SK-N-SH treated with all-trans-retinoic acid at 6 μM for 48 hours (cell line): ENCODE results near the gene KBTBD13.

Experiments
- ATAC-seq: fragments of 200-7000 bp; cut with Tn5 transposase; 3 replicates; pipeline ENCODE4 v1.9.1; 2020; ENCODE audit warnings: mild to moderate bottlenecking, moderate library complexity
- ARNTL ChIP-seq: fragments of 450-650 bp; formaldehyde crosslinking; IDR thresholded peaks from 2 replicates; pipeline ENCODE4 v1.5.0; 2020; ENCODE audit warnings: low read depth, mild to moderate bottlenecking, moderate library complexity, borderline replicate concordance
- CSDC2 ChIP-seq: fragments of 250-450 bp; sonication (Bioruptor Pico); IDR thresholded peaks from 2 replicates; pipeline ENCODE4 v1.5.0; 2020; ENCODE audit warnings: mild to moderate bottlenecking, moderate library complexity
- ESRRG ChIP-seq: fragments of 250-450 bp; sonication (Bioruptor Pico); IDR thresholded peaks from 2 replicates; pipeline ENCODE4 v1.6.1; 2021; ENCODE audit warnings: mild to moderate bottlenecking
- GLIS3 ChIP-seq: fragments of 250-450 bp; sonication (Bioruptor Pico); IDR thresholded peaks from 2 replicates; pipeline ENCODE4 v1.5.0; 2020; ENCODE audit warnings: mild to moderate bottlenecking, moderate library complexity
- ISL1 ChIP-seq: fragments of 250-450 bp; sonication (Bioruptor Pico); IDR thresholded peaks from 2 replicates; pipeline ENCODE4 v2.1.2; 2022; ENCODE audit warnings: mild to moderate bottlenecking, moderate library complexity
- OSR1 ChIP-seq: fragments of 250-450 bp; sonication (Bioruptor Pico); IDR thresholded peaks from 2 replicates; pipeline ENCODE4 v1.8.0; 2022; ENCODE audit warnings: moderate library complexity, mild to moderate bottlenecking, inconsistent platforms
- PPARA ChIP-seq: fragments of 250-450 bp; sonication (Bioruptor Pico); IDR thresholded peaks from 2 replicates; pipeline ENCODE4 v1.5.0; 2020; ENCODE audit warnings: mild to moderate bottlenecking, borderline replicate concordance
- RARB ChIP-seq: fragments of 250-450 bp; sonication (Bioruptor Pico); IDR thresholded peaks from 2 replicates; pipeline ENCODE4 v1.8.0; 2021; ENCODE audit warnings: mild to moderate bottlenecking, moderate library complexity
- SNAI2 ChIP-seq: fragments of 250-450 bp; sonication (Bioruptor Pico); IDR thresholded peaks from 2 replicates; pipeline ENCODE4 v1.5.0; 2020; ENCODE audit warnings: mild to moderate bottlenecking, moderate library complexity
- TCF4 ChIP-seq: fragments of 250-450 bp; sonication (Bioruptor Pico); IDR thresholded peaks from 2 replicates; pipeline ENCODE4 v1.8.0; 2021; ENCODE audit warnings: mild to moderate bottlenecking, moderate library complexity, borderline replicate concordance
- TOX ChIP-seq: fragments of 250-450 bp; sonication (Bioruptor Pico); IDR thresholded peaks from 2 replicates; pipeline ENCODE4 v1.8.0; 2021; ENCODE audit warnings: mild to moderate bottlenecking, moderate library complexity, borderline replicate concordance
- ZC3H10 ChIP-seq: fragments of 250-450 bp; sonication (Bioruptor Pico); IDR thresholded peaks from 2 replicates; pipeline ENCODE4 v1.5.1; 2021; ENCODE audit warnings: mild to moderate bottlenecking, moderate library complexity
- ZFP3 ChIP-seq: fragments of 250-450 bp; sonication (Bioruptor Pico); IDR thresholded peaks from 2 replicates; pipeline ENCODE4 v1.5.0; 2020; ENCODE audit warnings: mild to moderate bottlenecking, moderate library complexity
- ZFP30 ChIP-seq: fragments of 450-650 bp; formaldehyde crosslinking; IDR thresholded peaks from 2 replicates; pipeline ENCODE4 v1.5.0; 2022; ENCODE audit warnings: mild to moderate bottlenecking, moderate library complexity
- ZNF565 ChIP-seq: fragments of 450-650 bp; formaldehyde crosslinking; conservative IDR thresholded peaks from 2 replicates; pipeline ENCODE4 v1.5.0; 2020; ENCODE audit warnings: low read depth, mild to moderate bottlenecking, moderate library complexity
- ZNF70 ChIP-seq: fragments of 450-650 bp; formaldehyde crosslinking; IDR thresholded peaks from 2 replicates; pipeline ENCODE4 v1.5.0; 2020; ENCODE audit warnings: mild to moderate bottlenecking, moderate library complexity
- ZNF8 ChIP-seq: fragments of 450-650 bp; formaldehyde crosslinking; IDR thresholded peaks from 2 replicates; pipeline ENCODE4 v1.5.0; 2020; ENCODE audit warnings: mild to moderate bottlenecking, moderate library complexity
- TF ChIP-seq, protein P1 (sequence below): fragments of 250-450 bp; sonication (Bioruptor Pico); IDR thresholded peaks from 2 replicates; pipeline ENCODE4 v1.5.0; 2020; ENCODE audit warnings: mild to moderate bottlenecking, moderate library complexity
- TF ChIP-seq, protein P2 (sequence below): fragments of 250-450 bp; sonication (Bioruptor Pico); IDR thresholded peaks from 2 replicates; pipeline ENCODE4 v1.5.1; 2021; ENCODE audit warnings: mild to moderate bottlenecking, moderate library complexity
- TF ChIP-seq, protein P3 (sequence below): fragments of 250-450 bp; sonication (Bioruptor Pico); IDR thresholded peaks from 2 replicates; pipeline ENCODE4 v1.5.1; 2020; ENCODE audit warnings: low read depth, mild to moderate bottlenecking, moderate library complexity
- TF ChIP-seq, protein P4 (sequence below): fragments of 250-450 bp; sonication (Bioruptor Pico); IDR thresholded peaks from 2 replicates; pipeline ENCODE4 v1.8.0; 2021; ENCODE audit warnings: low read depth, mild to moderate bottlenecking, moderate library complexity, borderline replicate concordance
- TF ChIP-seq, protein P5 (sequence below): fragments of 250-450 bp; sonication (Bioruptor Pico); IDR thresholded peaks from 2 replicates; pipeline ENCODE4 v1.8.0; 2020; ENCODE audit warnings: mild to moderate bottlenecking, moderate library complexity, borderline replicate concordance

Gene KBTBD13

GRCh38 chr15:65059931-65060596, 16.5 kb upstream of the KBTBD13 start:
- ATAC-seq: no peak
- TF ChIP-seq, protein P1, sequence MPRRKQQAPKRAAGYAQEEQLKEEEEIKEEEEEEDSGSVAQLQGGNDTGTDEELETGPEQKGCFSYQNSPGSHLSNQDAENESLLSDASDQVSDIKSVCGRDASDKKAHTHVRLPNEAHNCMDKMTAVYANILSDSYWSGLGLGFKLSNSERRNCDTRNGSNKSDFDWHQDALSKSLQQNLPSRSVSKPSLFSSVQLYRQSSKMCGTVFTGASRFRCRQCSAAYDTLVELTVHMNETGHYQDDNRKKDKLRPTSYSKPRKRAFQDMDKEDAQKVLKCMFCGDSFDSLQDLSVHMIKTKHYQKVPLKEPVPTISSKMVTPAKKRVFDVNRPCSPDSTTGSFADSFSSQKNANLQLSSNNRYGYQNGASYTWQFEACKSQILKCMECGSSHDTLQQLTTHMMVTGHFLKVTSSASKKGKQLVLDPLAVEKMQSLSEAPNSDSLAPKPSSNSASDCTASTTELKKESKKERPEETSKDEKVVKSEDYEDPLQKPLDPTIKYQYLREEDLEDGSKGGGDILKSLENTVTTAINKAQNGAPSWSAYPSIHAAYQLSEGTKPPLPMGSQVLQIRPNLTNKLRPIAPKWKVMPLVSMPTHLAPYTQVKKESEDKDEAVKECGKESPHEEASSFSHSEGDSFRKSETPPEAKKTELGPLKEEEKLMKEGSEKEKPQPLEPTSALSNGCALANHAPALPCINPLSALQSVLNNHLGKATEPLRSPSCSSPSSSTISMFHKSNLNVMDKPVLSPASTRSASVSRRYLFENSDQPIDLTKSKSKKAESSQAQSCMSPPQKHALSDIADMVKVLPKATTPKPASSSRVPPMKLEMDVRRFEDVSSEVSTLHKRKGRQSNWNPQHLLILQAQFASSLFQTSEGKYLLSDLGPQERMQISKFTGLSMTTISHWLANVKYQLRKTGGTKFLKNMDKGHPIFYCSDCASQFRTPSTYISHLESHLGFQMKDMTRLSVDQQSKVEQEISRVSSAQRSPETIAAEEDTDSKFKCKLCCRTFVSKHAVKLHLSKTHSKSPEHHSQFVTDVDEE (CRISPR knock-in tag): no peak
- TF ChIP-seq, protein P2, sequence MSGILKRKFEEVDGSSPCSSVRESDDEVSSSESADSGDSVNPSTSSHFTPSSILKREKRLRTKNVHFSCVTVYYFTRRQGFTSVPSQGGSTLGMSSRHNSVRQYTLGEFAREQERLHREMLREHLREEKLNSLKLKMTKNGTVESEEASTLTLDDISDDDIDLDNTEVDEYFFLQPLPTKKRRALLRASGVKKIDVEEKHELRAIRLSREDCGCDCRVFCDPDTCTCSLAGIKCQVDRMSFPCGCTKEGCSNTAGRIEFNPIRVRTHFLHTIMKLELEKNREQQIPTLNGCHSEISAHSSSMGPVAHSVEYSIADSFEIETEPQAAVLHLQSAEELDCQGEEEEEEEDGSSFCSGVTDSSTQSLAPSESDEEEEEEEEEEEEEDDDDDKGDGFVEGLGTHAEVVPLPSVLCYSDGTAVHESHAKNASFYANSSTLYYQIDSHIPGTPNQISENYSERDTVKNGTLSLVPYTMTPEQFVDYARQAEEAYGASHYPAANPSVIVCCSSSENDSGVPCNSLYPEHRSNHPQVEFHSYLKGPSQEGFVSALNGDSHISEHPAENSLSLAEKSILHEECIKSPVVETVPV (CRISPR knock-in tag): no peak
- no peak for TF ChIP-seq ZNF8 (CRISPR knock-in tag)
- TF ChIP-seq TOX (CRISPR knock-in tag): no peak
- TF ChIP-seq ZC3H10 (CRISPR knock-in tag): no peak
- TF ChIP-seq ESRRG (CRISPR knock-in tag): no peak
- TF ChIP-seq OSR1 (CRISPR knock-in tag): no peak
- TF ChIP-seq, protein P3, sequence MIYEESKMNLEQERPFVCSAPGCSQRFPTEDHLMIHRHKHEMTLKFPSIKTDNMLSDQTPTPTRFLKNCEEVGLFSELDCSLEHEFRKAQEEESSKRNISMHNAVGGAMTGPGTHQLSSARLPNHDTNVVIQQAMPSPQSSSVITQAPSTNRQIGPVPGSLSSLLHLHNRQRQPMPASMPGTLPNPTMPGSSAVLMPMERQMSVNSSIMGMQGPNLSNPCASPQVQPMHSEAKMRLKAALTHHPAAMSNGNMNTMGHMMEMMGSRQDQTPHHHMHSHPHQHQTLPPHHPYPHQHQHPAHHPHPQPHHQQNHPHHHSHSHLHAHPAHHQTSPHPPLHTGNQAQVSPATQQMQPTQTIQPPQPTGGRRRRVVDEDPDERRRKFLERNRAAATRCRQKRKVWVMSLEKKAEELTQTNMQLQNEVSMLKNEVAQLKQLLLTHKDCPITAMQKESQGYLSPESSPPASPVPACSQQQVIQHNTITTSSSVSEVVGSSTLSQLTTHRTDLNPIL (CRISPR knock-in tag): no peak
- no peak for TF ChIP-seq PPARA (CRISPR knock-in tag)
- TF ChIP-seq ZFP3: no peak
- no peak for TF ChIP-seq ZFP30 (CRISPR knock-in tag)
- TF ChIP-seq, protein P4, sequence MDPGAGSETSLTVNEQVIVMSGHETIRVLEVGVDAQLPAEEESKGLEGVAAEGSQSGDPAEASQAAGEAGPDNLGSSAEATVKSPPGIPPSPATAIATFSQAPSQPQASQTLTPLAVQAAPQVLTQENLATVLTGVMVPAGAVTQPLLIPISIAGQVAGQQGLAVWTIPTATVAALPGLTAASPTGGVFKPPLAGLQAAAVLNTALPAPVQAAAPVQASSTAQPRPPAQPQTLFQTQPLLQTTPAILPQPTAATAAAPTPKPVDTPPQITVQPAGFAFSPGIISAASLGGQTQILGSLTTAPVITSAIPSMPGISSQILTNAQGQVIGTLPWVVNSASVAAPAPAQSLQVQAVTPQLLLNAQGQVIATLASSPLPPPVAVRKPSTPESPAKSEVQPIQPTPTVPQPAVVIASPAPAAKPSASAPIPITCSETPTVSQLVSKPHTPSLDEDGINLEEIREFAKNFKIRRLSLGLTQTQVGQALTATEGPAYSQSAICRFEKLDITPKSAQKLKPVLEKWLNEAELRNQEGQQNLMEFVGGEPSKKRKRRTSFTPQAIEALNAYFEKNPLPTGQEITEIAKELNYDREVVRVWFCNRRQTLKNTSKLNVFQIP: no peak
- no peak for TF ChIP-seq SNAI2 (CRISPR knock-in tag)
- no peak for TF ChIP-seq RARB (CRISPR knock-in tag)
- no peak for TF ChIP-seq ARNTL (CRISPR knock-in tag)
- TF ChIP-seq, protein P5, sequence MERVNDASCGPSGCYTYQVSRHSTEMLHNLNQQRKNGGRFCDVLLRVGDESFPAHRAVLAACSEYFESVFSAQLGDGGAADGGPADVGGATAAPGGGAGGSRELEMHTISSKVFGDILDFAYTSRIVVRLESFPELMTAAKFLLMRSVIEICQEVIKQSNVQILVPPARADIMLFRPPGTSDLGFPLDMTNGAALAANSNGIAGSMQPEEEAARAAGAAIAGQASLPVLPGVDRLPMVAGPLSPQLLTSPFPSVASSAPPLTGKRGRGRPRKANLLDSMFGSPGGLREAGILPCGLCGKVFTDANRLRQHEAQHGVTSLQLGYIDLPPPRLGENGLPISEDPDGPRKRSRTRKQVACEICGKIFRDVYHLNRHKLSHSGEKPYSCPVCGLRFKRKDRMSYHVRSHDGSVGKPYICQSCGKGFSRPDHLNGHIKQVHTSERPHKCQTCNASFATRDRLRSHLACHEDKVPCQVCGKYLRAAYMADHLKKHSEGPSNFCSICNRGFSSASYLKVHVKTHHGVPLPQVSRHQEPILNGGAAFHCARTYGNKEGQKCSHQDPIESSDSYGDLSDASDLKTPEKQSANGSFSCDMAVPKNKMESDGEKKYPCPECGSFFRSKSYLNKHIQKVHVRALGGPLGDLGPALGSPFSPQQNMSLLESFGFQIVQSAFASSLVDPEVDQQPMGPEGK (CRISPR knock-in tag): no peak
- no peak for TF ChIP-seq GLIS3
- TF ChIP-seq ISL1 (CRISPR knock-in tag): no peak

DNA sequence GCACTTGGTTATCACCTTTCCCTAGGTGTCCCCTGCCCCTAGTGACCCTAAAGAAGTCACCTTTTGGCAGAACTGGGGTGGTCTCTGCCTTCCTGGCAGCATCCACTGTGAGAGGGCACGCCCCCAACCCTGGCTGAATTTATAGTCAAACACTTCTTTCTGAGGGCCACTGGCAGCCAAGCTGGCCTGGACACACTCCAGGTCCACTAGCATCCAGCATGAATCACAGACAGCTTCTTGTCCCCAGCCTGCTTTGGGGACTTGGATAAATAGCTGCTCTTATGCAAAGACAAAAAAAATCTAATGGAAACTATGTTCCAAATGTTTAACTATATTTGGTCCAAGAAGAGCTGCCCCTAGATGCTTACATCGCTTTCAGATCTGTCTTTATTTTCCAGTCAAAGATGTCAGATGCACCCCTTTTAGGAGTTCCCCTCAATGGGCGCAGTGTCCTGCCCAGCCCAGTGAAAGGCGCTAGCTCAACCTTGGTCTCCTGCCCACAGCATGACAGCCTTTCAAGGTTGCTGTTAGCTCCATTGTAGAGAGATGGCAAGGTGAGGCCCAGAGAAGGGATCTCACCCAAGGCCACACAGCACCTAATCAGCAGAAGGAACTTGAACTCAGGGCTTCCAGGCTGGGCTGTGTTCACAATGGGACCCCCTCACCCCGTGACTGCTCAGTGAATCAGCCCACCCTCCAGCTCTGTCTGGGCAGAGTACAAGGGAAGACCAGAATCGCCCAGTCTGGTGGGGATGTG, 15.7 kb upstream of the KBTBD13 start:
- ATAC-seq: no peak
- TF ChIP-seq ZNF70 (CRISPR knock-in tag): no peak
- TF ChIP-seq ESRRG (CRISPR knock-in tag): no peak
- TF ChIP-seq TCF4 (CRISPR knock-in tag): no peak
- no peak for TF ChIP-seq GLIS3
- TF ChIP-seq ZFP3: no peak
- no peak for TF ChIP-seq SNAI2 (CRISPR knock-in tag)
- TF ChIP-seq ISL1 (CRISPR knock-in tag): no peak
- TF ChIP-seq OSR1 (CRISPR knock-in tag): no peak
- no peak for TF ChIP-seq PPARA (CRISPR knock-in tag)
- no peak for TF ChIP-seq RARB (CRISPR knock-in tag)
- TF ChIP-seq ZFP30 (CRISPR knock-in tag): no peak
- TF ChIP-seq CSDC2 (CRISPR knock-in tag): no peak
- TF ChIP-seq, protein P4: no peak
- TF ChIP-seq ARNTL (CRISPR knock-in tag): no peak
- TF ChIP-seq, protein P3 (CRISPR knock-in tag): no peak
- TF ChIP-seq, protein P1 (CRISPR knock-in tag): no peak
- TF ChIP-seq ZNF565 (CRISPR knock-in tag): no peak
